ENCODE measurements around the gene PPFIA1. TPM values are rescaled to one million over a fixed set of nuclear protein-coding genes. Genes with fewer than 3 reads are reported as not detected.

The PPFIA1 gene
- total and polyA plus RNA-seq, 9 donors: 20.5 to 60.3 (median 37.8) TPM

DNA sequence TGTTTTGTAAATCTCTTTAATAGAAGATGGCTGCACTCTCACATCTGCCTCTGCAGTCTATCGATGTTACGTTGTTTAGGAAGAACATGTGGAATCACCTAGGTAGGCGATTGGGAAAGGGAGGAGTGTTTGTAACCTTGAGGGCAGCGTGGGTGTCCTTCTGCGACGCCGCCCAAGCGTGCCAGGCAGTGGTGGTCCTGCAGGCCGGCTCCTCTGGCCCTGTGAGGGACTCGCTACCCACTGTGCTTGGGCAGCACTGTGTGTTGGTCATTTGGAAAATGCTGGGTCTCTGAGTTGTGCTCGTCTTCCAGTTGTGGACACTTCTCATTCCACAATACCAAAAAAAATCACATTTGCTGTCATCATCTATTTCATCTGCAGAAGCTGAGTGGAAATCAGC, 156.9 kb downstream of the PPFIA1 start:
- no peak overlapping the region for H3K27ac ChIP-seq
- H3K4me1 ChIP-seq (ENCODE audit: insufficient read depth): no peaks in the 10 kb centered on the region
- H3K27me3 ChIP-seq: no peaks in the 10 kb centered on the region
- no peaks in the 10 kb centered on the region for H3K9me3 ChIP-seq
- H3K36me3 ChIP-seq: no peaks in the 10 kb centered on the region
- intact Hi-C loops (cut with DNase I): no loop called here
- no peak for TF ChIP-seq EP300 (IDR thresholded peaks at IDR 0.05)
- TF ChIP-seq CTCF (IDR thresholded peaks at IDR 0.05): no peak
- no peak for TF ChIP-seq POLR2A (IDR thresholded peaks at IDR 0.05)
- 89 to 93% (median 91%) methylated on average over 11 of the region's 11 CpGs for WGBS, 3 donors
- H3K4me3 ChIP-seq: no peak overlapping the region
- no peak for DNase-seq

GRCh38 chr11:70428701-70429427, 158.4 kb downstream of the PPFIA1 start:
- no peaks in the 10 kb centered on the region for H3K36me3 ChIP-seq

DNA sequence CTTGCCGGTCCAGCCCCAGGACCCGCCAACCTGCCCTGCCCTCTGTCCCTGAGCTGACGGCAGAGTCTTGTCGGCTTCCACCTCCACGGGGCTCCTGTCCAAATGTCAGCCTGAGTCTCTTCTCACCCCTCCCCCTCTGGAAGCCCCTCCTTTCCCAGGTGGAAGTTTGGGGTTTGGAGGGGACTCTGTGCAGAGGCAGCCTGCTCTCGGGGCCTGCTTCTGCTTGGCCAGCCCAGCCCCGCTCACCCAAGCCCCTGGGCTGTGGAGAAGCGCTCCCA, 158.9 kb downstream of the PPFIA1 start:
- Histone ChIP-seq H3K9me3 (no peaks in the 10 kb centered on the region), H3K27me3 (no peaks in the 10 kb centered on the region), H3K4me3 (no peak overlapping the region), H3K4me1 (ENCODE audit: insufficient read depth) (no peaks in the 10 kb centered on the region), H3K27ac (no peak overlapping the region), H3K36me3 (no peaks in the 10 kb centered on the region)
- intact Hi-C loops (cut with DNase I): no loop called here
- WGBS, 3 donors: 62 to 74% (median 65%) methylated on average over 8 of the region's 8 CpGs
- peak in 1 of 5 donors; percentile 29 for DNase-seq
- TF ChIP-seq CTCF (IDR thresholded peaks at IDR 0.05): no peak
- TF ChIP-seq POLR2A (IDR thresholded peaks at IDR 0.05): no peak

More at GRCh38 chr11:70428701-70429427, 158.4 kb downstream of the PPFIA1 start:
- Histone ChIP-seq H3K27ac (no peak overlapping the region), H3K4me1 (ENCODE audit: insufficient read depth) (no peaks in the 10 kb centered on the region), H3K27me3 (no peaks in the 10 kb centered on the region), H3K9me3 (no peaks in the 10 kb centered on the region), H3K4me3 (no peak overlapping the region)
- intact Hi-C loops (cut with DNase I): no loop called here
- no peak for TF ChIP-seq CTCF (IDR thresholded peaks at IDR 0.05)
- 90 to 91% (median 91%) methylated on average over 18 of the region's 18 CpGs for WGBS, 3 donors
- peak in 1 of 5 donors; percentile 35 for DNase-seq

DNA sequence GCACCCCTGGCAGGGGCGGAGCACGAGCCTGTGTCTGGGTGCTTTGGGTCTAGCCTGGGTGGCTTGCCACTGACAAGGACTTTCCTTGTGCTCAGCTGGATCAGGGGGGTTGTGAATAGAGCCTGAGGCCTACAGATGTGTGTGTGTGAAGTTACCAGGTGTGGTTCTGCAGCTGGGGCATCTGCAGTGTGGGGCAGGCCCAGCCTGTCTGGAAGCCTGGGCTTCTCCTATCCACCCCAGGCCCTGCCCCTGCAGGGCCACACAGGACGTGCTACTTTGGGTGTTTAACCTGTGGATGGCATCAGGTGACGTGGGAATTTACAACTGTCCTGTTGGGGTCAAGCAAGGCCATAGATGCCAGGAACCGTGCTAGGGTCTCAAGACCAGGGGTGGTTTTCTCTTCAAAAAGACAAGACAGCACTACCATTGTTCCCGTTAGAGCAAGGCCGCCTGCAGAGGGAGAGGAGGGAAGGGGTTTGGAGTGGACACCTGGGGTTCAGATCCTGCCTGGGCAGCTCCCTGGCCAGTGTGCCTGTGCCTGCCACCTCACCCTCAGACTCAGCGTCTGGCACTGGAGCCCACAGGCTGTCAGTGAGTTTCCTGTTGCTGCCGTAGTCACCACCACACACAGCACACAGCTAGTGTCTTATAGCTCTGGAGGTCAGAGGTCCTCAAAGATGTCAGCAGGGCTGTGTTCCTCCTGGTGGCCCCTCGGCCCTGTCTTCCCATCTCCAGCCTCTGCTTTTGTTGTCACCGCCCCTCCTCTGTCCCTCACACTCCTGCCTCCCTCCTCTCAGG, 159.4 kb downstream of the PPFIA1 start:
- 77 to 82% (median 82%) methylated on average over 11 of the region's 11 CpGs for WGBS, 3 donors
- intact Hi-C loops (cut with DNase I): no loop called here
- Histone ChIP-seq H3K4me1 (ENCODE audit: insufficient read depth) (no peaks in the 10 kb centered on the region), H3K4me3 (no peak overlapping the region), H3K27me3 (no peaks in the 10 kb centered on the region), H3K9me3 (no peaks in the 10 kb centered on the region), H3K27ac (no peak overlapping the region), H3K36me3 (no peaks in the 10 kb centered on the region)
- TF ChIP-seq POLR2A (IDR thresholded peaks at IDR 0.05) (no peak), CTCF (IDR thresholded peaks at IDR 0.05) (no peak), EP300 (IDR thresholded peaks at IDR 0.05) (no peak)
- DNase-seq: no peak

Measured in ovary (tissue), 9 donors.